Measurements from ENCODE around the gene AGAP1.
A peak's percentile ranks its signal among the peaks of the same experiment; 100 is the strongest.
"Not testable (repeated sequence)": the region's sequence is repeated elsewhere in the genome, so short reads cannot be mapped to it uniquely, and the experiment has no call there.

The AGAP1 gene

DNA sequence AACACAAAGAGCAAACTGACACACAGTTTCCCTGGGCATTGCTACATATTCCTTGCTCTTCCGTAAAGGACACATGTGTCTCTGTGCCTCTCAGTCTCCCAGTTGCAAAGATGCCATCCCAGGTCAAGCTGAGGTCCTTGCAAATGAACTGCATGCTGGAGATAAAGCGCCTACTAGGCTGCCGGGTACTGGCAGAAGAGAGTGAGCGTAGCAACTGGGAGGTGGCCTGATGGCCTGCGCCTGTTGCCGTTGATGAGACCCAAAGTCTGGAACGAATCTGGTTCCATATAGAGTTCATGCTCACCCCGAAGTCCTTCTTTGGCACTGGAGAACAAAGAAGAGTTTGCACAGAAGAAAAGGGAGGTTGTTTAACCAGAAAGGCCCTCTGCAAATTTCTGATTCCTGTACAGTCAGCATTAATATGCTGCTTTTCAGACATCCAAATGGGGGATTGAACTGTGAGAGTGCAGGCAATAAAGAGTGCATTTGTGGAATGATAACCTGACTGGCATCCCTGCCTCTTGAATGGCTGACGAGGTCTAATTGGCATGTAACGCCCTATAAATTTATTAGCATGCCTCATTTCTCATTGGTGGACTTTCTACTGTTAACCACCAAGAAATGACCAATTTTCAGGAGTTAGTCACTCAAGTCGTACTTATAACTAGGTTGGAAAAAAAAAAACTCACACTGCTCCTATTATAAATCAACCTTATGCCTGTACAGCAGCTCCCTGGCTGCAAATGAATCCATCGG, 595.6 kb downstream of the AGAP1 start:
- DNase-seq, result no peak

DNA sequence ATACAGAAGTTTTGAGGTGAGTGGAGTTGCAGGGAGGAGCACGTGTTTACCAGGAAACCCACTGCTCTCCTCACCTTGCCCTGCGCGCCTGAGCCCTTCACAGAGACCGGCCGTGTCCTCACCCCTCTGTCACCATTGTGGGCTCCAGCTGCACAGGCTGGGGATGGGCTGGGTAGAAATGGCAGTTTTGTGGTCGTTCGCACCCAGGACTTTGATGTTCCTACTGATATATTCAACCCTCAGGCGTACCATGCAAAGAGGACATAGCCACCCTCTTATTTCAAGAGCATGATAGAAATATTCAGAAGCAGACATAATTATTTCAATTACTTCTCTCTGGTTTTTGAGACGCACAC, 596.2 kb downstream of the AGAP1 start:
- no peak for DNase-seq

DNA sequence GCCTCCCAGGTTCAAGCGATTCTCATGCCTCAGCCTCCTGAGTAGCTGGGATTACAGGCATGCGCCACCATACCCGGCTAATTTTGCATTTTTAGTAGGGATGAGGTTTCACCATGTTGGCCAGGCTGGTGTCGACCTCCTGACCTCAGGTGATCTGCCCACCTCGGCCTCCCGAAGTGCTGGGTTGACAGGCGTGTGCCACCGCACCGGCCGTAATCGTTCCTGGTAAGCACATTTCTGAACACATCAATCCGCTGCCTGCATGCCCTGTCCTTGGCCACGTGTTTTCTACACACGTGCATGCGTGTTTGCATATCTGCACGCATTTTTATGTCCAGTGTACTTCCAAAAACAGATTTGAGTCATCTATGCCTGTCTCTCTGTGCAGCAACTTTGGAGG, 597.0 kb downstream of the AGAP1 start:
- DNase-seq, result not testable (repeated sequence)

DNA sequence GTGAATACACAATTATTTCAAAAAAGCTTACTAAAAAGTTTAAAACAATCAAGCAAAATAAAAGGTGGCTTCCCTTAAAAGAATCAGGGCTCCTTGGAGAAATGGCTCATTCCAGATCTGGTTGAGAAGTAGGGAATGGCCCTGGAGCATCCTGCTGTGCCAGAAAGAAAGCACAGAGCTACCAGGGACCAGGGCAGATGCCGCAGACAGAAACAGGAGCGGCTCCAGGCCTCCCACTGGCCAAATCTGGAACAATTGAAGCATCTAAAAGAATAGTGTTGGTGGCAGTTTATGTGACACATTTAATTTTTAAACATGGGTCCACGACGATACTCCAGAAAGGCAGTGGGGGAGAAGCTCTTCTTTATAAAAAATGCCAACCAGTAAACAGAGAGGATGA, 598.9 kb downstream of the AGAP1 start:
- no peak for DNase-seq

DNA sequence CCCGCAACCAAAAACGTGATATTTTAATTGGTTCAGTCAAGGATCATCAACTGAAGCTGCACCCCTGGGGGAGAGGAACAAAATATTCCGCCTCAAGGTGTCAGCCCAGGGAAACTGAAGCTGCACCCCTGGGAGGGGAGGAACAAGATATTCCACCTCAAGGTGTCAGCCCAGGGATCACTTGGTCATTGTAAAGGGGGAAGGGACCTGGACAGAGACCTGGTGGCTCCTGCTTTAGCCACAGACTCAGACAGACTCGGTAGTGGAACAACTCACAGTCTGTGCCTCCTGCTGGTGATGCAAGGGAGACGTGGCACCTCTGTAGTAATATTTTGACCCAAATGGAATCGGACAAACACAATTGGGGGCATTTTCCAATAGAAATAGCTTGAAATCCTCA, 599.3 kb downstream of the AGAP1 start:
- no peak for DNase-seq

DNA sequence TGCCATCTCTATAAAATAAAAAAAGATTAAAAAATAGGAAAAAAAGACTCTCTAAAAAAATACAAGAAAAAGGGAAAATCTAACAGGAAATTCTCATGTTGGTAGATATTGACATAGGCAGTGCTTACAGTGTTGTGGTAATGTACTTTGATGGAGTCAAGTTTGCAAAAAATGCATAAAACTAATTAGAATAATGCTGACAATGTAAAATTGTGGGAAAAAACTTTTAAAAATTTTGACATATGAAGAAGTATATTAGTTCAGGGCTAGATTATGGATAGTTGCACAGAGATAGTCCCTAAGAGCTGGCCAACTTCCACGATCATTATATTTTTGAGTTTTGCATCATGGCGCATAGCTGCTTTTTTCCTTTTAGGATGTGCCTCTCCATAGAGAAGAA, 601.7 kb downstream of the AGAP1 start:
- no peak for DNase-seq

DNA sequence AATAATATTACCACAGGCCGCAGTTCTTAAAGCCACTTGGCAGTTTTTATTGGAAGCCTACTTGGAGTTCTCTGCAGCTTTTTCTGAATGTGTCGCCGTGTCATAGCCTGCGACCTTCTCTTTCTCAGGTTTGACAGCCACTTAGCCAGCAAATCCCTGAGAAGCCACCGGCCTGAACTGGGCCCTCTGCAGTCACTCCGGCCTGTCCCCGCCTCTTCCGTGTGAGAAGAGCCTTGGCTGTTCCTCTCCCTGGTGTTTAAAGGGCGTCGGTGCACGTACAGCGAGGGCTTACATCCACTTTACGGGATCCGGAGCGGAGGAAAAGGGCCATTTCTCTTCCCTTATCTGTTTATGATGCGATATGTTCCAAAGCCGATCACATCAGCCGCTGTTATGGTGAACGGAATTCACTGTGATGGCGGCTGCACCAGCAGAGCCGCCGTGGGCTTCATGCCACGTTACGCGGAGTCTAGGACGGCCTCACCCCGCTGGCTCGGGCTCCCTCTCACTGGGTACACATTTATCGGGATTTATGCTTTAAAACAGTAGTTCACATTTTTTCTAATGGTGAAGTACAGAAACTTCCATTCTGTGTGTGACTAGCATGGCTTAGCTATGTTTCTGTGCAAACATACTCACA, 607.6 kb downstream of the AGAP1 start:
- no peak for DNase-seq

DNA sequence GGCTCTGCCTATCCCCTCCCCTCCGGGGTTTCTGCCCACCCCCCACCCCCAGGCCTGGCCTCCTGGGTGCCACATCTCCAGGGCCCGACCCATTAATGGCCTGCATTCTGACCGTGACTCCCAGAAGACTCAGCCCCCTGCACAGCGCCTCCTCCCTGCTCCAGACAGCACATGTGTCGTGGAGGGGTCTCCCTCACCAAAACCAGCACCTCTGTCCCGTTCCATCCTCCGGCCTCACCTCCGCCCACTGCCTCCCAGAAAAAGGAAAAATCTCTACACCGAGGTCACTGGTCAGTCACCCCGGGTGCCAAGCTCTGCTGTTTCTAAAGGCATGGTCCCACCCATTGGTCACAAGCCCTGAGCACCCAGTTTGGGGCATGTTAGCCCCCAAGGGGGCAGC, 609.1 kb downstream of the AGAP1 start:
- no peak for DNase-seq

DNA sequence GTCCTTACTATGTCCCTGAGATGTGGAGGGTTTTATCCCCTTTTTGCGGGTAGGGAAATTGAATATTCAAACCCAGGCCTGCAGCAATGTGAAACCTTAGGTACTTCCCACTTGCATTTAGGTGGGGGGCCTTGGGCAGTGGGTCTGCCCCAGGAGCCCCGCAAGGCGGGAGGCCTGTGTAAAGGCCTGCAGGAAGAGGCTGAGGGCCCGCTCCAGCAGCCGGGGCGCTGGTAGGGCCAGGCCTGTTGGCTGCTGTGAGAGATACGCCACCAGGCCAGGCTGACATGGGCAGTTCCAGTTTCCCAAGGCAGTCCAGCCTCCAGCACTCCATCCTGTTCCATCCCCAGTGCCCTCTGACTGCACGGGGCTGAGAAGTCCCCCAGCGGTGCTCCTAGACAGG, 610.1 kb downstream of the AGAP1 start:
- DNase-seq, result no peak

DNA sequence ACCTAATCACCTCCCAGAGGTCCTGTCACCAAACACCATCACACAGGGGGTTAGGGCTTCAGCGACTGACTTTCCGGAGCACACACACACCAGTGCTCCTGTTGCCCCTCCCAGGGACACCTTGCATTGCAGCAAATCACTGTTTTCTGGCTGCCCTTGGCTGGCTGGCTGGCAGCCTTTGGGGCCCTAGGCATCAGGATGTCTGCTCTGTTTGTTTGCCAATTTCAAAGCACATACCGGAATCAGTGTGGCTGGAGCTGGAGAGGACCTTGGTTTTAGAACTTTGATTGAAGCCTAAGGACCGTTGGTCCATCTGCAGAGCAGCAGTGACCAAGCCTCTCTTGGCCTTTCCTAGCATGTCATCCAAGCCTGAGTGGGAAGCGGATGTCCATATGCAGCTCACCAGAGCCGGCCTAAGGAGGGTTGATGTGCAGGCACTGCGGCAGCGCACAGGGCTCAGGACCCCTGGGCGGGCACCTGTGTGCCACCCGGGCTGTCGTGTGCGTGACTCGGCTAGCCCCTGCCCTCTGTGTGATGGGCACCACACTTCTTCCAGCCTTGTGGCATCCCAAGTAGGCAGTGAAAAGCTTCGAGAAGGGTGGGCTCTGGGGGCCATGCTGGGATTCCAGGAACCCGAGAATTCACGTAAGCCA, 612.2 kb downstream of the AGAP1 start:
- DNase-seq, result no peak

DNA sequence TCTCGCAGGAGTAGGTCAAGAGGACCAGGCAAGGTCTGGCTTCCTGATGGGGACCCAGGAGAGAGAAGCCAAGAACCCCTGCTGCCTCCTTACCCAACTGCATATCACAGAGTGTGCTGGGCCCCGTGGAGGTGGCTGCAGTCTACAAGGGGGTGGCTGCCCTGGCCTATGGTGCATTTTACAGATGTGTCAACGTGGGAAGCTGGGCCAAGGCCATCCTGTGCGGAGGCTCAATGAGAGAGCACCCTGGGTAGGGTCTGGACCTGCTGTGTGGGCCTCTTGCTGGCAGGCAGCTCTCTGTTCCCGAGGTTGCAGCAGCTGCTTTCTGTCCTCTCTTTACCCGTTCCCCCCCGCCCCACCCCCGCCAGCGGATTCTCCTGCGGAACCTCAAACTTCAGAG, 612.9 kb downstream of the AGAP1 start:
- DNase-seq, result no peak

DNA sequence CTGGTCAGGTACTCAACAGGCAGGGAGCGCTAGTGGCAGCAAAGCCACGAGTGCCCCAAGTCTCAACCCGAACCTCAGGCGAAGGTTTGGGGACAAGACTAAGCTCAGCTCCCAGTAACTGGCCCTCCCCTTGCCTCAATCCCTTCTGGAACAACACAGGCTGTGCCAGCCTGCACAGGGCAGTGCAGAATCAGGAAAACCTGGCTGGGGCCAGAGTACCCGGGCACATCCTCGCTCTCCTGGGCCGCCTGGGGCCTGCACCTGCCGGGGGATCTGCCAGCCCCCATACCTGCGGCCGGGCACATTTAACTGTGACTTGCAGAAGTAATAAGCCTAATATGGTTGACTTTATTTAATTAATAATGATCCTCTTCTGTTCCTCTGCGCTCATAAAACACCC, 613.7 kb downstream of the AGAP1 start:
- DNase-seq, result no peak

DNA sequence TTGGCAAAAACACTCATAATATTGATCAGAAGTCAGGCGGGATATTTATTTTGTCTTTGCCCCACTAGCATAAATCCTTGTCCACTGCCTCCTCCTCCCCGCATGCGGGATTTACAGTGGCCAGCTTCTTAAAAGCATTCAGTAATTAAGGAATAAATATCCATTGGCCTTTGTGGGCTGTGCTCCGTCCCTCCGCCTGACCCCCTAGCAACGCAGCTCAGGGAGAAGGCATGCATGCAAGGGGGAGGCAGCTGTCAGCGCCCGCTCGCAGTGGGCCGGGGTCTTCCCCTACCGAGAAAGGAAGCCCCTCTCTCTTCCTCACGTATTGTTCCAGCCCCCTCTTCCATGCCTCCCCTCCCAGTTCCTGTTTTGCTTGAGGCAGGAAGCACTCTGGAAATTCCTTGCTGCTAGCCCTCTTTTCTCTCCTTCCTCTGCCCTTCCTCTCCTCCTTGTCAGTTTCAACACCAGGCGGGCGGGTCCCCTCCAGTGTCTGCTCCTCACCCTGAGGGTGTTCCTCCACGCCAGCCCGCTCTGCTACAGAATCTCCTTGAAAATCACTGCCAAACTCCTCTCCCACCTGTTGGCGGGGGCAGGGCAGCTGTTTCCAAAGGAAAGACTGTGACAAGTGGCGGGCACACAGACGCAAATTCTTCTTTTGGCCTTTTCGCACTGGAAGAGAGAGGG, 614.2 kb downstream of the AGAP1 start:
- no peak for DNase-seq

DNA sequence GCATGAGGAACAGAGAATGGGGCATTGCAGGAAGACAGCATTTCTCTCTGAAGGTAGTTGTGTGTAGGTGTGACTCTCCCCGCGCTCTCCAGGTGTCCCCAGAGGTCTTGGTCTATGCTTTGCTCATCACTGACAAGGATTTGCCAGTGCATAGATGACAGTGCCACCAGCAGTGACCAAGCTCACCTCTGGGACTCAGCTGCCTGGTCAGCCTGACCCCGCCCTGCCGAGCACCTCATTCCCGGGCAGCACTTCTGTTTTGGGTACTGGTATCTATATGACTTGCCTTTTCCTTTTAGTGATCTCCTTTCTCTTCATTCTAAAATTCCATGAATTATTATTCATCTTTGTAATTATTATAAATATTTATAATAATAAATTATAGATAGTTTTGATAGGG, 615.2 kb downstream of the AGAP1 start:
- no peak for DNase-seq

DNA sequence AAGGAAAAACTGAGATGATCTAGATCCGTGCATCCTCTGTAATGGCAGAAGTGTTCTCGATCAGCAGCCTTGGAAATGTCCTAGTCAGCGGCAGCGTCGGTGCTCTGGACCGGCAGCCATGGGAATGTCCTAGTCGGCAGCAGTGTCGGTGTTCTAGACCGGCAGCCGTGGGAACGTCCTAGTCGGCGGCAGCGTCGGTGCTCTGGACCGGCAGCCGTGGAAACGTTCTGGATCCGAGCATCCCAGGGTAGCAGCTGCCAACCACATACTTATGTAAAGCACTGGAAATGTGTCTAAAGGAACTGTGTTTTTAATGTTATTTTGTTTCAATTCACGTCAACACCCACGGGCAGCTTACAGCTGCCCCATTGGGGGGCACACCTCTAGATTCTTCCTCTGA, 615.6 kb downstream of the AGAP1 start:
- no peak for DNase-seq

DNA sequence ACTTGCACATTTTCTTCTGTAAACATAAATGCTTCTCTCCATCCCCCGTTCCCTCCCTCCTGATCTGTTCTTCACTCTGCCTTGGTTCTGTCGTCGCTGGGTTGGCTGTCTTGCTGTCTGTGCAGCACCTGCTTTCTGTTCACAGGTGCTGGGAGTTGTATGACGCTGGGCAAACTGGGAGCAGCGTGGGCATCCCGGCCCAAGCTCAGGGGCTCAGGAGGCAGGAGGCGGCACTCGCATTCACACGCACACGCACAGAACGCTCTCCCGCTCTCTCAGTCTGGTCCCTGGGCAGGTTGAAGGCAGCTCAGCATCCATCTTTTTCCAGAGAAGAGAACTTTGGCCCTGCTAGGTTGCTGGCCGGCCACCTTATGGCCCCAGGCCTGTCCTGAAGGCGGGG, 618.6 kb downstream of the AGAP1 start:
- DNase-seq, result no peak

DNA sequence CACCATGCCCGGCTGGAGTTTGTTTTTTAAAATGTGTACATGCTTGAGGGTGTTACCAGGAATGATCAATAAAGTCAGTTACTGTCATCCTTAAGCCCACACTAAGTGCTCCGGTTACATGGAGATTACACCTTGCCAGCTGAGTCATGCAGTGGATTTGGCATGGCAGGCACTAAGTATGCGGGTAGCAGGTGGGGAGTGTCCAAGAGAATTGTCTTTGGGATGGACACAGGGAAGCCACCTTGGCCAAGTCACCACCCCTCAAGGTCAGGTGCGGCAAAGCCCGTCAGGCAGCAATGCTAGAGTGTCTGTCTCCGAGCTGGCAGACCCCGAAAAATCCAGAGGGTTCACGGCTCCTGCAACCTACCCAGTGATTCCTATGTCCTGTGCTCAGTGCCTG, 619.6 kb downstream of the AGAP1 start:
- DNase-seq, result no peak

DNA sequence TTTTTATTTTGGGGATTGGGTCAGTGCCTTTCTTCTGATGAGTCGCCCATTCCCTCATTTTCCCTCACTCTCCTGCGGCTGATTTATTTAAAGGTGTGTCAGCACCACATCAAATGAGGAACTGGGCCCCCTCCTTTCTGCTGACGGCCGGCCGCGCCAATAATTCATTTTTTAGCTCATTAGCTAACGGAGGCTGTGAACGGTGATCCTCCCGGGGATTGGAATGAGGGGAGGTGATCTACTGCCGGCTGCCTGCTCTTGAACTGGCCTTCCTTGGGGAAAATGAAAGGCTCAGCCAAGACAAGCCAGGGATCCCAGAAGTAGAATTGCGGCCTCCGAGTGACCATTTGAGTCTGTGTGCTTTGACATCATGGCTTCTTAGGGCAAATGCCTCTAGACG, 620.1 kb downstream of the AGAP1 start:
- no peak for DNase-seq

DNA sequence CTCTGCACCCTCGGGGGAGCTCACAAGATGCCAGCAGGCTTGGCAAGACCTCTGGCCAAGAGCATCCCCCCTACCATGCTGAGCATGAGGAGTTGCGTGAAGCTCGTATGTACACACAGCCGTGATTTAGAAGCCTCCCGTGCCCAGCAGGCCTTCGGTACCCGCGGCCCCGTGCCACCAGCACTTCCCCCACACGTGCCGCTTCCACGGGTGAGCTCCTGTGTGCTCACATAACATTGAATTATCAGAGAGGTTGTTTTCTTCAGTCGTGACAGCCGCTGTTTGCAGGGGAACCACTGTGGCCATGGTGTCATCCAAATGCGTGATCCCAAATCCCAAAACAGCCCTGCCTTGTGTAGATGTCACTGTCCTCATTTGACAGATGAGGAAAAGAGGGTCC, 621.1 kb downstream of the AGAP1 start:
- DNase-seq, result no peak

DNA sequence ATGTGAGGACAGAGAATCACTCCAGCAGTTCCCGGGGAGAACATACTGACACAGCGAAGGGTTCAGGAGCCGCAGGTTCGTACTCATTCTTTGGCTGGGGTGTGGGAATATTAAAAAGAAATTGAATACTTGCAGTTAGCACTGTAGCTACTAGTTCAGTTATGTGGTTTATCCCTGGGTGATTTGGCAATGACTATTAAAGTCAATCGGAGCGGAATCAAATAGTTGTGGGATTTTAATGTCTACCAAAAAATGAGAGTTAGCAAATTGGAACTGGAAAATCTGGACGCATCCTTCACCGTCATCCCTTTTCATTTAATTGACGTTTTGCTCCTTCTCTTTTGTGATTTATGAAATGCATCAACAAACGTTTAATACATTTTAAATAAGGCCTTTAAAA, 623.6 kb downstream of the AGAP1 start:
- DNase-seq, result no peak

DNA sequence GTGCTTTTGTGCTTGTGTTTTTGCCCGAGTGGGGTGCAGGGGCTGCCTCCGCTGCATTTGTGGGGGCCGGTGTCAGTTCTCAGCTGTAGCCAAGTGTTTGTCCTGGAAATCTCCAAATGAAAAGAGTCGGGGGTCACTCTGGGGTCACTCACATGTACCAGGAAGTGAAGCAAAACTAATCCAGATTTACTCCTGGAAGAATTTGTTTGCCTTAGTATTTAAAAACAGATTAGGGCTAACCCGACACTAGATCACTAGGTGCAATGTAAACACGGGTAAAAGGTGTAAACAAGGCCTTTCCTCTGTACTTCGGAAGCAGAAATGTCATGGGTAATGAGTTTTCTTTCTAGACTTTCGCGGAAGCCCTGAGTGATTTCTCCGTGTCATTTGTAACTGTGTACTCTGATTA, 624.0 kb downstream of the AGAP1 start:
- peak; percentile 76 for DNase-seq

DNA sequence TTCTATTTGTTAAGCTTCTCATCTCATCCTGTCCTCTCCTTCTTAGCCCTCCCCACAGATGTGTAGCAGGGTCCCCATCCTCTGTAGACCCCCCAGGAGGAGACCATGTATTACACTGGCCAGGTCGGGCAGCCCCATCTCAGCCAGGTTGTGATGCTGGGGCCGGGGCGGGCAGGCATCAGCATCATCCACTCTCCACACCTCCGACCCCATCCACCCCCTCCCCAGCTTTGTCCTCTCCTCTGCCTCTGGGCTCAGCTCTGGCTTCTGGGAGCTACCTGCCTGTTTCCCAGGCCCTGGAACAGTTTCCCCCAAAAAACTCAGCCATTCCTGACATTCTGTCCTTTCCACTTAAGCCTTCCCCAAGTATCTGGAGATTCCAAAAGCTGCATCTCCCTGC, 625.2 kb downstream of the AGAP1 start:
- no peak for DNase-seq

DNA sequence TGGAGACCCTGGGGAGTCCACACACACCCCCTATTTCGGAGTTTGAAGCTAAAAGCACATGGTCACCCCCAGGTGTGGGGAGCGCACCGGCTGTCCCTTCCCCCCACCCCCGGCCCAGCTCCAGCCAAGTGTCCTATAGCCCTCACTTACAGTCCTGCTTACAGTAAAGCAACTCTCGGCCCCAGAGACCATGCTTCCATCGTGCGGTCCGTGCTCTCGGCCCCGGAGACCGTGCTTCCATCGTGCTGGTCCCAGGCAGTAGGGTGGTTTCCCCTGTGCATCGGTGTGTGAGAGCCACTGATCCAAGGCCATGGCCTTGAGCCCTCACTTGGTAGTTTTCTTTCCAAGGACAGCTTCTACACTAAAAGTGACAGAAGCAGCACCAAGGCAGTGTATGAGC, 625.6 kb downstream of the AGAP1 start:
- no peak for DNase-seq

DNA sequence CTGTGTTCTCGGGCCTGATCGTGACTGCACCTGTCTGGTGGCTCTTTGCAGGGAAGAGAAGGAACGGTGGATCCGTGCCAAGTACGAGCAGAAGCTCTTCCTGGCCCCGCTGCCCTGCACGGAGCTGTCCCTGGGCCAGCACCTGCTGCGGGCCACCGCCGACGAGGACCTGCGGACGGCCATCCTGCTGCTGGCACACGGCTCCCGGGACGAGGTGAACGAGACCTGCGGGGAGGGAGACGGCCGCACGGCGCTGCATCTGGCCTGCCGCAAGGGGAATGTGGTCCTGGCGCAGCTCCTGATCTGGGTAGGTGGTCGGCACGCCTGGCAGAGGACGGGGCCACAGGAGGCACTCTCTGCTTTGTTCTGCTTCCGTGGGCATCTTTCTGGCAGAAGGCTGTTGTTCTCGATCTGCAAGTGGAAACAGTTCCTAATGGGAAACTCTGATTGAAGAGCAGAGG, 626.3 kb downstream of the AGAP1 start:
- DNase-seq, result no peak
